Measurements from ENCODE around the gene UBE2B.

DNA sequence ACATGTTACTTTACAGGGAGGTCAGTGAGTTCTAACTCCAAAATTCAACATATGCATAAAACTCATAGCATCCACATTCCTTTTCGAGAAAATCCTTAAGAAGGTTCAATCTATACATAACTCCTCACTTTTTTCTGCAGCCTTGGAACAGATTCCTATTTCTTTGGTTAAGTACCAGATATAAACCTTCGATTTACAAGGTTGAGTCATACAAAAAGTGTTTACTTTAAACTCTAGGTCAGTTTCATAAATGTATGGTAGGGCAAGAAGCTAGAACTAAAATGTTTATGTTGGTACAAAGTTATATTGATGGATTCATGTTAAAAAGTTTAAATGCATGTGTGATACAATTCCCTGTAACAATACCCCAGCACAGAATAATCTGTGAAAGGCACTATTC, 20.9 kb downstream of the UBE2B start:
- no peak for TF ChIP-seq EZH2 (IDR thresholded peaks at IDR 0.05; ENCODE audit: borderline replicate concordance, low read depth, low read length, severe bottlenecking)
- TF ChIP-seq, protein P1, sequence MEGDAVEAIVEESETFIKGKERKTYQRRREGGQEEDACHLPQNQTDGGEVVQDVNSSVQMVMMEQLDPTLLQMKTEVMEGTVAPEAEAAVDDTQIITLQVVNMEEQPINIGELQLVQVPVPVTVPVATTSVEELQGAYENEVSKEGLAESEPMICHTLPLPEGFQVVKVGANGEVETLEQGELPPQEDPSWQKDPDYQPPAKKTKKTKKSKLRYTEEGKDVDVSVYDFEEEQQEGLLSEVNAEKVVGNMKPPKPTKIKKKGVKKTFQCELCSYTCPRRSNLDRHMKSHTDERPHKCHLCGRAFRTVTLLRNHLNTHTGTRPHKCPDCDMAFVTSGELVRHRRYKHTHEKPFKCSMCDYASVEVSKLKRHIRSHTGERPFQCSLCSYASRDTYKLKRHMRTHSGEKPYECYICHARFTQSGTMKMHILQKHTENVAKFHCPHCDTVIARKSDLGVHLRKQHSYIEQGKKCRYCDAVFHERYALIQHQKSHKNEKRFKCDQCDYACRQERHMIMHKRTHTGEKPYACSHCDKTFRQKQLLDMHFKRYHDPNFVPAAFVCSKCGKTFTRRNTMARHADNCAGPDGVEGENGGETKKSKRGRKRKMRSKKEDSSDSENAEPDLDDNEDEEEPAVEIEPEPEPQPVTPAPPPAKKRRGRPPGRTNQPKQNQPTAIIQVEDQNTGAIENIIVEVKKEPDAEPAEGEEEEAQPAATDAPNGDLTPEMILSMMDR (IDR thresholded peaks at IDR 0.05; ENCODE audit: borderline replicate concordance, extremely low read depth, low read length, poor library complexity, severe bottlenecking), result no peak

All from DND-41 (cell line).